ENCODE results near the gene PPP1R13B. TPM values are rescaled to one million over a fixed set of nuclear protein-coding genes. Genes with fewer than 3 reads are reported as not detected.

Gene PPP1R13B
- total RNA-seq, 1 donor from 2014 or later: 10.1 TPM

GRCh38 chr14:103883263-103883523 is 35.8 kb upstream of the PPP1R13B start:
- H3K9me3 Mint-ChIP-seq (ENCODE audit: low read depth): no peaks in the 10 kb centered on the region
- DNase-seq (ENCODE audit: low spot score): no peak
- peaks cover 21% of the 10 kb centered on the region for H3K4me1 Mint-ChIP-seq (ENCODE audit: low read depth)
- H3K27ac Mint-ChIP-seq (ENCODE audit: unreplicated experiment): no peak overlapping the region
- TF ChIP-seq CTCF (IDR thresholded peaks at IDR 0.05): no peak
- H3K36me3 Mint-ChIP-seq (ENCODE audit: low read depth): no peaks in the 10 kb centered on the region
- H3K27me3 Mint-ChIP-seq (ENCODE audit: low read depth): peaks cover 10% of the 10 kb centered on the region
- H3K4me3 Mint-ChIP-seq (ENCODE audit: unreplicated experiment): no peak overlapping the region

DNA sequence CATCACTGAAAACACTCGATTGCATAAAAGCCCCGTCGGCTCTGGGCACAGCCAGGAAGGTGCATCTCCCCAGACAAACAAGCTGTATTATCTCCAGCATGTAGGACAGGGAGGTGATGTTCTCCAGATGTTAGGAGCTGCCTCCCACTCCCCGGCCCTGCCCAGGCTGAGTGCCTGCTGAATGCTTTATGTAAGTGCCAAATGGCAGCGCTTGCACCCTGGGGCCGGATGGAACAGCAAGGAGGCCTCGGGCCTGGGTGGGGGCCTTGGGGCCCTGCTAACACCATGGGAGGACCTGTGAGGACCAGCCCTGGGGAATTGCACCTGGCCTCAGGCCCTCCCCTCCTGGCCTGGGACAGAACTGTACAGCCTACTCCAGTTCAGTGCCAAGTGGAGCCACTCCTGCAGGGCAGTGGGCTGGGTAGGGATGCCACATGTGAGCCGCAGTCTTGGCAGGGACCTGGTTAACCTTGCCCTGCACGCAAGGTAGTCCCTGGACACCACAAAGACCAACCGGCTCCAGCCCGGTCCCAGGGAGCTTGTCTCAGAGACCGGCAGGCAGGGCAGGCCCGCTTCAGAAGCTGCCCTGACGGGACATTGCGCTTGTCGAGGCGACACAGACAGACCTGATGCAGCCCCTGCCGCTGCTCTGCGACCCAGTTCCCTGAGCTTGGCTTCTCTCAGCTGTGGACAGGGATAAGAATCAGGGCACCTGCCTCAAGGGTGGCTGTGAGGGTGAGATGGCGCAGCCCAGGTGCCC is 35.3 kb upstream of the PPP1R13B start:
- Mint-ChIP-seq H3K4me1 (ENCODE audit: low read depth) (peaks cover 21% of the 10 kb centered on the region), H3K4me3 (ENCODE audit: unreplicated experiment) (no peak overlapping the region), H3K27me3 (ENCODE audit: low read depth) (peaks cover 10% of the 10 kb centered on the region), H3K9me3 (ENCODE audit: low read depth) (no peaks in the 10 kb centered on the region), H3K36me3 (ENCODE audit: low read depth) (no peaks in the 10 kb centered on the region), H3K27ac (ENCODE audit: unreplicated experiment) (no peak overlapping the region)
- DNase-seq (ENCODE audit: low spot score): peak; percentile 92
- TF ChIP-seq CTCF (IDR thresholded peaks at IDR 0.05): no peak

GRCh38 chr14:103881268-103882201 is 34.2 kb upstream of the PPP1R13B start:
- Mint-ChIP-seq H3K4me3 (ENCODE audit: unreplicated experiment) (no peak overlapping the region), H3K9me3 (ENCODE audit: low read depth) (no peaks in the 10 kb centered on the region), H3K27ac (ENCODE audit: unreplicated experiment) (no peak overlapping the region), H3K36me3 (ENCODE audit: low read depth) (no peaks in the 10 kb centered on the region), H3K27me3 (ENCODE audit: low read depth) (peaks cover 8% of the 10 kb centered on the region), H3K4me1 (ENCODE audit: low read depth) (peaks cover 21% of the 10 kb centered on the region)
- TF ChIP-seq CTCF (IDR thresholded peaks at IDR 0.05): no peak
- no peak for DNase-seq (ENCODE audit: low spot score)

DNA sequence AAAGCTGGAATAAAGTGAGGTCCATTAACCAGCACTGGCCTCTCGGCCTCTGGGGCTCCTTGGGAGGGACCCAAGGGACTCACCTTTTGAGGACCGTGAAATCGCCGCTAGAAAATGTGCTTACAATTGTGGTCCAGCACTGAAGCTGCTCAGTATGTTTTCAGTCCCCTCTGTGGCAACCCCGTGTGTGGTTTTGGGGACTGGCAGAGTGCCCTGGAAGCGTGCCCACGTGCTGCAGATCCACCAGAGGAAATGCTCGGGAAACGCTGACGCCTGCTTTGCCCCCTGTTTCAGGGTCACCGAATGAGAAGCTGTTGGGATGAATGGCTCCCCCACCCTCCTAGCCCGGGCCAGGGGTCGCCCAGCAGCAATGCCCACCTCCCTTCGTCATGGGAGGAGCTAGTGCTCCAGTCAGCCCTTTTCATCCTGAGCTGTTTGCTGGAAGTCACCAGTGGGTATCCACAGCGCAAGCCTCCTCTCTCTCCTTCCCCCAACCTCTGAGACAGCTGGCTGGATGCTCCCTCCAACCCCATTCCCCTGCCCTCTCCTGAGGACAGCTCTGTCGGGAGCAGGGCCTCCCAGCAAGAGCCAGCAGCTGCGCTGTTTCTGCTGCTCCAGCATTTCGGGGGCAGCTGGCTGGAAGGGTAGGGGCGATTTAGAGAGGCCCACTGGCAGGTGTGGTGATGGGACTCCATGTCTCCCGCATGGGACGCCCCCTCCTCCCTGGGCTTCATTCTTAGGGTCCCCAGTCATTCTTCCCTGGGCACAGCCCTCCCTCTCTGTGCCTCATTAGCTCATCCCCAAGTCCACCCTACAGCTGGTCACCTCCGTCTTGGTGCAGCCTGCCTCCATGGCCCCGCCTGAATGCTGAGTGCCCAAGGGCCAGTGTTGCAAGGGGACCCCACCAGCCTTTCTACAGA is 33.2 kb upstream of the PPP1R13B start:
- no peak overlapping the region for H3K27ac Mint-ChIP-seq (ENCODE audit: unreplicated experiment)
- peaks cover 17% of the 10 kb centered on the region for H3K4me1 Mint-ChIP-seq (ENCODE audit: low read depth)
- peaks cover 2% of the 10 kb centered on the region for H3K27me3 Mint-ChIP-seq (ENCODE audit: low read depth)
- TF ChIP-seq CTCF (IDR thresholded peaks at IDR 0.05): no peak
- H3K4me3 Mint-ChIP-seq (ENCODE audit: unreplicated experiment): peak overlapping the region; percentile 28
- no peaks in the 10 kb centered on the region for H3K36me3 Mint-ChIP-seq (ENCODE audit: low read depth)
- no peak for DNase-seq (ENCODE audit: low spot score)
- H3K9me3 Mint-ChIP-seq (ENCODE audit: low read depth): no peaks in the 10 kb centered on the region
